CD8-positive, alpha-beta memory T cell (primary cell): ENCODE results near the gene LINGO3. TPM values are rescaled to one million over a fixed set of nuclear protein-coding genes. Genes with fewer than 3 reads are reported as not detected.

Experiments
- CTCF ChIA-PET: fragments of 350-600 bp; sonication (Branson Sonifier 250); formaldehyde crosslinking; loops from one replicate; lab custom pipeline; 2021; ENCODE audit warnings: antibody characterized with exemption; lab: Charles Lee
- POLR2A ChIA-PET: fragments of 350-600 bp; sonication (Branson Sonifier 250); formaldehyde crosslinking; loops from one replicate; lab custom pipeline; 2021; ENCODE audit warnings: antibody characterized with exemption; lab: Charles Lee
- DNase-seq, 5 donors: peaks; one replicate each; pipeline versions ENCODE4 v3.0.0 to v3.0.0-alpha.2; 2020 to 2022; ENCODE audit warnings: mixed read lengths in 1 of 5
- H3K27ac ChIP-seq: one replicate; pipeline ENCODE4 v1.7.0; 2013; ENCODE audit warnings: low read depth, mild to moderate bottlenecking, low read length, moderate library complexity
- H3K27me3 ChIP-seq: 2 replicates; pipeline ENCODE4 v1.7.0; 2013; ENCODE audit warnings: low read length, mild to moderate bottlenecking; ENCODE audit not compliant: insufficient read depth, poor library complexity, severe bottlenecking
- H3K36me3 ChIP-seq: 2 replicates; pipeline ENCODE4 v1.7.0; 2013; ENCODE audit warnings: mild to moderate bottlenecking, low read length, moderate library complexity; ENCODE audit not compliant: insufficient read depth
- H3K4me1 ChIP-seq: 2 replicates; pipeline ENCODE4 v1.7.0; 2013; ENCODE audit warnings: mild to moderate bottlenecking, low read length, moderate library complexity; ENCODE audit not compliant: insufficient read depth
- H3K4me3 ChIP-seq: 2 replicates; pipeline ENCODE4 v1.7.0; 2013; ENCODE audit warnings: mild to moderate bottlenecking, low read length
- H3K9me3 ChIP-seq: 2 replicates; pipeline ENCODE4 v1.7.0; 2013; ENCODE audit warnings: mild to moderate bottlenecking, low read length
- H3K27ac Mint-ChIP-seq, 8 donors: one replicate each; pipeline ENCODE4 v1.8.0; 2020 to 2021; ENCODE audit warnings: mixed read lengths in 8 of 8, mild to moderate bottlenecking in 6 of 8, inconsistent platforms in 3 of 8, moderate library complexity in 3 of 8
- H3K27me3 Mint-ChIP-seq, 2 donors: one replicate each; pipeline ENCODE4 v1.8.0; 2020 to 2021; ENCODE audit warnings: mixed read lengths in 2 of 2, mild to moderate bottlenecking in 1 of 2, moderate library complexity in 1 of 2
- H3K36me3 Mint-ChIP-seq, 3 donors: one replicate each; pipeline ENCODE4 v1.8.0; 2020 to 2021; ENCODE audit warnings: mixed read lengths in 3 of 3, inconsistent platforms in 1 of 3, mild to moderate bottlenecking in 1 of 3
- H3K4me1 Mint-ChIP-seq, 3 donors: one replicate each; pipeline ENCODE4 v1.8.0; 2020 to 2021; ENCODE audit warnings: mixed read lengths in 3 of 3, inconsistent platforms in 1 of 3, mild to moderate bottlenecking in 1 of 3
- H3K4me3 Mint-ChIP-seq, 7 donors: one replicate each; pipeline ENCODE4 v1.8.0; 2020 to 2021; ENCODE audit warnings: mixed read lengths in 7 of 7, mild to moderate bottlenecking in 6 of 7, moderate library complexity in 4 of 7, inconsistent platforms in 2 of 7
- H3K9me3 Mint-ChIP-seq, 5 donors: one replicate each; pipeline ENCODE4 v1.8.0; 2020 to 2022; ENCODE audit warnings: mixed read lengths in 5 of 5, mild to moderate bottlenecking in 3 of 5, moderate library complexity in 2 of 5, inconsistent platforms in 1 of 5
- polyA plus RNA-seq: library from polyadenylated mRNA; unstranded; fragments of 300-500 nt; fragmentation: Illumina TruSeq; gene quantifications from one replicate; pipeline ENCODE4 v1.2.3, GENCODE V29; 2021
- total RNA-seq, 2 experiments: library from RNA; stranded (reverse); gene quantifications; one replicate each; pipeline ENCODE4 v1.2.3, GENCODE V29; 2021

LINGO3 gene
- total and polyA plus RNA-seq, 3 experiments from 2014 or later, result 0.09 to 9.2 (median 0.15) TPM

DNA sequence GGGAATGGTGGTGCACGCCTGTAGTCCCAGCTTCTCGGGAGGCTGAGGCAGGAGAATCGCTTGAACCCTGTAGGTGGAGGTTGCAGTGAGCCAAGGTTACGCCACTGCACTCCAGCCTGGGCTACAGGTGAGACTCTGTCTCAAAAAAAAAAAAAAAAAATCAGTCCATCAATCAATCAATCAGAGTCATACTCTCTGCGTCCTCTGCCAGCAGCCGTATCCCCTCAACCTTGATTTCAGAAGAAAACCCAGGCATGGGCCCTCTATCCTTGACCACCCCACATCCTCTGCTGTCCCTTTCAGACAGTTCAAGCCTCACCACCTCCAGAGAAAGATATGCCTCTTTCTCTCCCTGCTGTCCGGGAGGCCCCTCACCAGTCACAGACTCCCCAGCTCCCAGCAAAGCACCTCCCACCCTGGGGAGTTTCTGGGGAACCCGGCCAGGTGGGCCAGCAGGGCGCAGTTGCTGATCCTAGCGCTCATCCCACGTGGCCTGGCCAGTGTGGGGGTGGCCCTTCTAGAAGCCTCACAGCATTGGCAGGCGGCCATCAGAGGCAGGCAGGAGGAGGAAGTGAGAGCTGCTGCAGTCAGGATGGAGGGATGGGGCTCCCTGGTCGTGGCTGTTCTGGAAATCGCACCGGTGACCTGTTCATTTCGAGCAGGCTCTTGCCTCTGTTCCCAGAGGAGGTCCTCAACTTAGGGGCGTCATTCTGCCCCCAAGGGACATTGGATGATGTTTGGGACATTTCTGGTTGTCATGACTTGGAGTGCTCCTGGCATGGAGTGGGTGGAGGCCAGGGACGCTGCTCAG is 41.6 kb downstream of the LINGO3 start:
- Mint-ChIP-seq H3K36me3 (peaks cover 0 to 11% (median under 1%) of the 10 kb centered on the region in 3 donors), H3K27me3 (peaks cover 0 to 3% of the 10 kb centered on the region in 2 donors), H3K27ac (peak overlapping the region in 3 of 8 donors; percentile 11 to 84 (median 83)), H3K9me3 (peaks cover 0 to 3% (median 0%) of the 10 kb centered on the region in 5 donors), H3K4me1 (peaks cover 11 to 20% (median 12%) of the 10 kb centered on the region in 3 donors), H3K4me3 (peak overlapping the region in 2 of 7 donors; percentile 13 to 54)
- H3K27me3 ChIP-seq, result no peaks in the 10 kb centered on the region
- H3K4me3 ChIP-seq, result no peak overlapping the region
- no peak for DNase-seq
- H3K9me3 ChIP-seq, result no peaks in the 10 kb centered on the region
- ChIA-PET POLR2A (interaction anchor here (0.7 kb wide), 1 partner anchor 1359 kb away, joined by 11 read pairs; no protein-coding TSS in a partner anchor), CTCF (no interaction called here)
- peaks cover 16% of the 10 kb centered on the region for H3K4me1 ChIP-seq
- H3K36me3 ChIP-seq, result peaks cover 2% of the 10 kb centered on the region
- H3K27ac ChIP-seq, result peak overlapping the region; percentile 38

DNA sequence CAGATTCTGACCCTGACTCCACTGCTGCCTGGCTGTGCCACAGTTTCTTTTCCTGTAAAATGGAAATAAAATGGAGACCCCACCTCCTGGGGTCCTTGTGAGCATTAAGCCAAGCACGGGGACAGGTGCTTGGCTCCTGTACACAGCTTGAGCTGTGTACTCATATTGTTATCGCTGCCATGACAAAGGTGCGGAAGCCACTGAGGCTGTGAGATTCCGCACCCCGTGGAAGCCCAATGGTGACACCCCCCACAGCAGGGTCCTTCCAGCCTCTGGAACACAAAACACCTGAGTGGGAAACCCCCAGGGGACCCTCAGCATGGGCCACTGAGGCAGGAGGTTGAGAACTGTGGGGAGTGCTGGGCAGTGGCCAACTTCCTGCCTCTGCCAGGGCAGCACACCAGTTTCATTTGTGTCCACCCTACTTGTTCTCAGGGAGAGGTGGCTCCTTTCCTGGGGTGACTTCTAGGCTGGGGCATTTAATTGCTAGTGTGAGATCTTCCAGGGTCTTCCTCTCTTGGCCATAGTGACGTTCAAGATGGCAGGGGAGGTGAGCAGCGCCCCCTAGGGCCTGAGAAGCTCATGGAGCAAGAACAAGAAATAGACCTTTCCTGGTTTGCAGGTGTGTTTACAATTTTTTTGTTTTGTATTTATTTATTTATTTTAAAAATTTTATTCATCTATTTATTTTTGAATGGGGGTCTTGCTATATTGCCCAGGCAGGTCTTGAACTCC is 46.3 kb downstream of the LINGO3 start:
- Mint-ChIP-seq H3K27me3 (no peaks in the 10 kb centered on the region), H3K4me3 (peak overlapping the region in 6 of 7 donors; percentile 27 to 47 (median 36)), H3K4me1 (peaks cover 26 to 49% (median 28%) of the 10 kb centered on the region in 3 donors), H3K36me3 (peaks cover 0 to 2% (median 0%) of the 10 kb centered on the region in 3 donors), H3K9me3 (no peaks in the 10 kb centered on the region), H3K27ac (peak overlapping the region in 7 of 8 donors; percentile 42 to 91 (median 79))
- DNase-seq, result peak in 4 of 5 donors; percentile 44 to 71 (median 46)
- Histone ChIP-seq H3K27me3 (no peaks in the 10 kb centered on the region), H3K36me3 (no peaks in the 10 kb centered on the region), H3K9me3 (no peaks in the 10 kb centered on the region), H3K4me3 (no peak overlapping the region), H3K4me1 (peaks cover 40% of the 10 kb centered on the region), H3K27ac (no peak overlapping the region)
- CTCF ChIA-PET, result interaction anchor here (0.7 to 7.1 kb wide), 6 partner anchors 9 to 26 kb away, joined by 3 to 61 read pairs (median 11); partner anchors contain the start of gene PLEKHJ1
- POLR2A ChIA-PET, result interaction anchor here (0.6 to 5.1 kb wide), 3 partner anchors 10 to 23 kb away, joined by 3 to 73 read pairs (median 4); no protein-coding TSS in a partner anchor

DNA sequence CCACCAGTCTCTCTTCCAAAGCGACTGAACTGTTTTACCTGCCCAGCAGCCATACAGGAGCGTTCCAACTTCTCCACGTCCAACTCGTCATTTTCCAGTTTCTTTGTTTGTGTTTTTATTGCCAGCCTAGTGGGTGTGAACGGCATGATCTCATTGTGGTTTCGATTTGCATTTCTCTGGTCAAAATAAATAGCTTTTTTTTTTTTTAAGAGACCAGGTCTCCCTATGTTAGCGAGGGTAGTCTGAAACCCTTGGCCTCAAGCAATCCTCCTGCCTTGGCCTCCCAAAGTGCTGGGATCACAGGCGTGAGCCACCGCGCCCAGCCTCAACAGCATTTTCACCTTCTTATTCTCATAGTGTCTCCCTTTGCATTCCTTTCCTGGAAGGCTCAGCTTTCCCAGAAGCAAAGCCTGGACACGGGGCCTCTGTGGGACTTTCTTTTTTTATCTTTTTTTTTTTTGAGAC is 47.6 kb downstream of the LINGO3 start:
- Histone ChIP-seq H3K27ac (no peak overlapping the region), H3K36me3 (no peaks in the 10 kb centered on the region), H3K27me3 (no peaks in the 10 kb centered on the region), H3K4me1 (peaks cover 39% of the 10 kb centered on the region), H3K9me3 (no peaks in the 10 kb centered on the region), H3K4me3 (no peak overlapping the region)
- no peaks in the 10 kb centered on the region for H3K27me3 Mint-ChIP-seq
- H3K4me3 Mint-ChIP-seq, result peak overlapping the region; percentile 64 to 86 (median 79)
- peaks cover 23 to 44% (median 28%) of the 10 kb centered on the region in 3 donors for H3K4me1 Mint-ChIP-seq
- peak in 1 of 5 donors; percentile 34 for DNase-seq
- ChIA-PET CTCF (interaction anchor here (1.2 to 7.1 kb wide), 5 partner anchors 9 to 109 kb away, joined by 3 to 61 read pairs (median 14); partner anchors contain the start of genes AP3D1 and PLEKHJ1), POLR2A (interaction anchor here (1.0 to 5.1 kb wide), 3 partner anchors 11 to 215 kb away, joined by 3 to 73 read pairs (median 45); partner anchors contain the start of gene GADD45B)
- H3K27ac Mint-ChIP-seq, result peak overlapping the region; percentile 89 to 99 (median 94)
- H3K36me3 Mint-ChIP-seq, result peaks cover 0 to 2% (median 0%) of the 10 kb centered on the region in 3 donors
- H3K9me3 Mint-ChIP-seq, result no peaks in the 10 kb centered on the region

DNA sequence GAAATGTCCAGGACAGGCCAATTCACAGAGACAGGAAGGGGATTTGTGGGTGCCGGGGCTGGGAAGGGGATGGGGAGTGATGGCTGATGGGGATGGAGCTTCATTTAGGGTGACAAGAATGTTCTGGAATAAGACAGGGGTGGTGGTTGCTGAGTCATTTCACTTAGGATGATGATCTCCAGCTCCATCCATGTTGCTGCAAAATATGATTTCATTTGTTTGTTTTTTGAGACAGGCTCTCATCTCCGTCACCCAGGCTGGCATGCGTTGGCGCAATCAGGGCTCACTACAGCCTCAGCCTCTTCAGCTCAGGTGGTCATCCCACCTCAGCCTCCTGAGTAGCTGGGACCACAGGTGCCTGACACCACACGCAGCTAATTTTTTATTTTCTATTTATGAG is 48.6 kb downstream of the LINGO3 start:
- H3K36me3 ChIP-seq, result no peaks in the 10 kb centered on the region
- no peak overlapping the region for H3K27ac ChIP-seq
- ChIA-PET POLR2A (interaction anchor here (0.6 to 5.1 kb wide), 4 partner anchors 12 to 1503 kb away, joined by 4 to 73 read pairs (median 25); partner anchors contain the start of gene MRPL54), CTCF (interaction anchor here (0.9 to 7.1 kb wide), 7 partner anchors 10 to 103 kb away, joined by 3 to 61 read pairs (median 7); partner anchors contain the start of genes AMH and PLEKHJ1)
- no peaks in the 10 kb centered on the region for H3K9me3 ChIP-seq
- H3K4me3 Mint-ChIP-seq, result peak overlapping the region in 6 of 7 donors; percentile 25 to 78 (median 63)
- H3K4me3 ChIP-seq, result no peak overlapping the region
- H3K4me1 ChIP-seq, result peaks cover 39% of the 10 kb centered on the region
- H3K4me1 Mint-ChIP-seq, result peaks cover 23 to 44% (median 28%) of the 10 kb centered on the region in 3 donors
- H3K27me3 ChIP-seq, result no peaks in the 10 kb centered on the region
- no peaks in the 10 kb centered on the region for H3K27me3 Mint-ChIP-seq
- DNase-seq, result no peak
- H3K9me3 Mint-ChIP-seq, result no peaks in the 10 kb centered on the region
- H3K36me3 Mint-ChIP-seq, result peaks cover 0 to 2% (median 0%) of the 10 kb centered on the region in 3 donors
- H3K27ac Mint-ChIP-seq, result peak overlapping the region; percentile 39 to 99 (median 93)

Other genes with a start within 250 kb of the LINGO3 start
- 100 to 1,000 TPM; 171 to 188 TPM for gene MOB3A, start 211.8 kb downstream of the LINGO3 start, total RNA-seq
- 106 TPM for gene MOB3A, start 211.8 kb downstream of the LINGO3 start, polyA plus RNA-seq
- 1 to 10 TPM; 8.9 to 9.7 TPM for gene IZUMO4, start 211.2 kb downstream of the LINGO3 start, total RNA-seq
- 0.58 TPM for gene IZUMO4, start 211.2 kb downstream of the LINGO3 start, polyA plus RNA-seq
- 10 to 100 TPM; 96.5 to 99.2 TPM for gene AP3D1, start 156.6 kb downstream of the LINGO3 start, total RNA-seq
- gene AP3D1, start 156.6 kb downstream of the LINGO3 start, polyA plus RNA-seq, result 44.2 TPM
- 10 to 100 TPM; 82.0 to 84.9 TPM for gene DOT1L, start 144.2 kb downstream of the LINGO3 start, total RNA-seq
- gene DOT1L, start 144.2 kb downstream of the LINGO3 start, polyA plus RNA-seq, result 1.2 TPM
- gene PLEKHJ1, start 71.8 kb downstream of the LINGO3 start, total RNA-seq, result 10 to 100 TPM; 96.6 to 99.1 TPM
- gene PLEKHJ1, start 71.8 kb downstream of the LINGO3 start, polyA plus RNA-seq, result 120 TPM
- 100 to 1,000 TPM; 131 to 138 TPM for gene SF3A2, start 71.3 kb downstream of the LINGO3 start, total RNA-seq
- gene SF3A2, start 71.3 kb downstream of the LINGO3 start, polyA plus RNA-seq, result 36.2 TPM
- gene AMH, start 58.8 kb downstream of the LINGO3 start, total RNA-seq, result 1 to 10 TPM; 5.9 to 7.4 TPM
- gene AMH, start 58.8 kb downstream of the LINGO3 start, polyA plus RNA-seq, result not detected
- 1 to 10 TPM in 1 of 2 experiments, under 1 TPM in 1; 0.73 to 1.0 TPM for gene JSRP1, start 51.7 kb downstream of the LINGO3 start, total RNA-seq
- gene JSRP1, start 51.7 kb downstream of the LINGO3 start, polyA plus RNA-seq, result 0.91 TPM
- not detected for gene PEAK3, start 26.0 kb downstream of the LINGO3 start, total RNA-seq
- 0.79 TPM for gene PEAK3, start 26.0 kb downstream of the LINGO3 start, polyA plus RNA-seq
- 100 to 1,000 TPM; 163 to 168 TPM for gene LSM7, start 20.4 kb upstream of the LINGO3 start, total RNA-seq
- 162 TPM for gene LSM7, start 20.4 kb upstream of the LINGO3 start, polyA plus RNA-seq
- 10 to 100 TPM; 39.0 to 41.4 TPM for gene SPPL2B, start 20.5 kb upstream of the LINGO3 start, total RNA-seq
- gene SPPL2B, start 20.5 kb upstream of the LINGO3 start, polyA plus RNA-seq, result 8.4 TPM
- not detected for gene TMPRSS9, start 52.1 kb upstream of the LINGO3 start, total RNA-seq
- gene TMPRSS9, start 52.1 kb upstream of the LINGO3 start, polyA plus RNA-seq, result not detected
- 100 to 1,000 TPM; 154 to 169 TPM for gene TIMM13, start 119.4 kb upstream of the LINGO3 start, total RNA-seq
- gene TIMM13, start 119.4 kb upstream of the LINGO3 start, polyA plus RNA-seq, result 71.0 TPM
- 100 to 1,000 TPM; 110 to 116 TPM for gene LMNB2, start 148.8 kb upstream of the LINGO3 start, total RNA-seq
- gene LMNB2, start 148.8 kb upstream of the LINGO3 start, polyA plus RNA-seq, result 13.1 TPM
- gene GADD45B, start 168.0 kb upstream of the LINGO3 start, total RNA-seq, result 10 to 100 TPM; 51.1 to 53.7 TPM
- 90.7 TPM for gene GADD45B, start 168.0 kb upstream of the LINGO3 start, polyA plus RNA-seq